Measurements from ENCODE around the gene R3HDM4.
"Not testable (repeated sequence)": the region's sequence is repeated elsewhere in the genome, so short reads cannot be mapped to it uniquely, and the experiment has no call there.

The R3HDM4 gene

DNA sequence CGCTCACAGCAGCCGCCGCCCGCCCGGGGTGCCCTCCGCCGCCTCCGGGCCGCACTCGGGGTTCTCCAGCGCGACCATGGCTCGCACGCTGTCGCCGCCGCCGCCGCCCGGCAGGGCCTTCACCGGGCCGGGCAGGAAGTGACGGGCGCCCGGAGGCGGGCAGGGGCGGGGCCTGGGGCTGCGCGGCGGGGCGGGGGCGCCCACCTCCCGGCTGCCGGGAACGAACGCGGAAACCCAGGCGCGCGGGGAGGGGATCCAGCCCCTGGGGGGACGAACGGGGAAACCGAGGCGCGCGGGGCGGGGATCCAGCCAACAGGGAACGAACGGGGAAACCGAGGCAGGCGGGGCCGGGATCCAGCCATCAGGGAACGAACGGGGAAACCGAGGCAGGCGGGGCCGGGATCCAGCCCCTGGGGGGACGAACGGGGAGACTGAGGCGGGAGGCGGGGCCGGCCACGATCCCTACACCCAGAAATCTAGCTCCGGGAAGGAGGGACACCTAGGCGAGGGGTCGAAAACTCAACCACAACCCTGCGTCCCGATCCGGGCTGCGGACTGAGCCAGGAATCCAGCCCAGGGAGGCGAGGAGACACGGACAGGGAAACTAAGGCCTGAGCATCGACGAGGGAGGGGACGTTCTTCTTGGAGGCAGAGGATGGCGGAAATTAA, at the start of gene R3HDM4:
TSS of gene R3HDM4 (minus strand) at position 140 of the 669 bp plus-strand sequence. CDS start at position 78, 62 bp downstream.
- DNase-seq (ENCODE audit: low spot score) = peak; percentile 82

DNA sequence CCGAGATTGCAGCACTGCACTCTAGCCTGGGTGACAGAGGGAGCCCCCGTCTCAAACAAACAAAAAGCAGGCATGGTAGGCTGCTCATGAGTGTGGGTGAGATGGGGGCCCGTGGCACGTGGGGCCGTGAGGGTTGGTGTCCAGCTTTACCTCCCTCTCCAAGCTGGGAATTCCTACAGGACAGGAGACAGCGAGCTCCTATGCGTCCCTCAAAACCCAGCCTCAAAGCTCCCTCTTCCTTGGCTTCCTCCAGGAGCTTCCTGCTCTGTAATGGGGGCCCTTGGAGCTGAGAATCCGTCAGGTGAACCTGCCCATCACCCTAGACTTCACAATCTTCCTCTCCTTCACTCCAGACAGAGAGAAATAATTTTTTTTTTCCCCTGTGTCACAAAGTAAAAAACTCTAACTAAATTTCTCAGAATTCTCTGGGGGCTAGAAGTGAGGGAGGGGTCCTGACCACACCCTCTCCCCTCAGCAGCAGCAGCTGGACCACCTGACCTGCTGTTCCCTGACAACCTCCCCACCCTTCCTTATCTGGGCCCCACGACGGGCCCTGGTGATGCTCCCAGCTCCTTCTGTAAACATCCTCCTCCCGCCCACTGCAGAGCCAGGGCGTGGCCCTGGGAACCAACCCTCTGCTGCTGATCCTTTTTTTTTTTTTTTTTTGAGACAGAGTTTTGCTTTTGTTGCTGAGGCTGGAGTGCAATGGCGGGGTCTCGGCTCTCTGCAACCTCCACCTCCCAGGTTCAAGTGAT, 49.0 kb upstream of the R3HDM4 start:
- no peak for DNase-seq (ENCODE audit: low spot score)

DNA sequence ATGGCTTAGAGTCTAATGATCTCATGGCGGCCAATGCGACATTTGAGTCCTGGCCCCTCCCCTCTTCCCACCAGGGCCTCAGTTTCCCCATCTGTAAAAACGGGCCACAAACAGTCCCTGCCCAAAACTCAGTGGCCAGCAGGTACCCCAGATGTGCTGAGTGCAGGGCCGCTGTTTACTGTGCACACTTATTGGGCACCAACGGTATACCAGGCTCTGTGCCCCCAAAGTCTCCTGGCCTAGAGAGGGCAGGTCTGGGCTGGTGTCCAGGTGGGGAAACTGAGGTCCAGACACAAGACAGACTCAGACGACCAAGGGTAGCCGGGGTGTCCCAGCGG, 47.6 kb upstream of the R3HDM4 start:
- DNase-seq (ENCODE audit: low spot score) = no peak

DNA sequence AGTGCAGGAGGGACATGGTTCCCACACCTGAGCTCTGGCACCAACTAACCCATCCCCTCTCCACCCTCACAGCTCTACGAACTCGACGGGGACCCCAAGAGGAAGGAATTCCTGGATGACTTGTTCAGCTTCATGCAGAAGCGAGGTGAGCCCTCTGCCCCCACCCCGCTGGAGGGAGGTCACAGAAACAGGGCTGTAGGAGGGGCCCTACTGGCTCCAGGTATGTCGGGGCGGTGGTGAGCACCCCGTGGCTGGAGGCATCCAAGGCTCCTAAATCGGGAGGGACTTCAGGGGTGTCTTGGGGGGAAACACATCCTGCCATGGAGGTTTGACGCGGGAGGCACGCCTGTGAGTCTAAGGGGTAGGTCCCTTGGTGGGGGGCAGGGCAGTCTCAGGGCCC, 47.0 kb upstream of the R3HDM4 start:
- DNase-seq (ENCODE audit: low spot score) = no peak

DNA sequence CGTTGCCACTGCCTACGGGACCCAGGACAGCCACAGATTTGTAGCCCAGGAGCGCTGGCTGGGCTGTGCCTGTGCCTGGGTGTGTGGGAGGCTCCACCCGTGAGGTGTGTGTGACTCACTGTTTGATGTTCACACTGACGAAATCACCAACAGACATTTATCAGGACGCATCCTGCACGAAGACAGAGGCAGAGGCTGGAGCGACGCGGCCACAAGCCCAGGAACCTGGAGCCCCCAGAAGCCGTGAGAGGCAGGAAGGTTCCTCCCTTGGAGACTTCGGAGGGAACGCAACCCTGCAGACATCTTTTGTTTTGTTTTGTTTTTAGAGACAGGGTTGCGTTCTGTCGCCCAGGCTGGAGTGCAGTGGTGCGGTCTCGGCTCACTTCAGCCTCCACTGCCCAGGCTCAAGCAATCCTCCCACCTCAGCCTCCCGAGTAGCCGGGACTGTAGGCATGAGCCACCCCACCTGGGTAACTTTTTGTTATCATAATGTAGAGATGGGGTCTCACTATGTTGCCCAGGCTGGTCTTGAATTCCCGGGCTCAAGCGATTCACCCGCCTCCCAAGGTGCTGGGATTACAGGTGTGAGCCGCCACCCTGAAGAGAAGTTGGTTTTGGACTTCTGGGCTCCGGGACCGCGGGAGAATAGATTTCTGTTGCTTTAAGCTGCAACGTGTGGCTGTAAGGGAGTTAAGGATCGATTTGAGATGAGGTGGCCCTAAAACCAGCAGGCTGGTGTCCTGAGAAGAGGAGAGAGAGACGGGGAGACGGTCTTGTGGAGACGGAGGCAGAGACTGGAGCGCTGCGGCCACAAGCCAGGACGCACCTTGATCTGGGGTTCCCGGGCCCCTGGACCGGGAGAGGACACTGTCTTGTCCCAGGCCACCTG, 46.2 kb upstream of the R3HDM4 start:
- DNase-seq (ENCODE audit: low spot score) = no peak

DNA sequence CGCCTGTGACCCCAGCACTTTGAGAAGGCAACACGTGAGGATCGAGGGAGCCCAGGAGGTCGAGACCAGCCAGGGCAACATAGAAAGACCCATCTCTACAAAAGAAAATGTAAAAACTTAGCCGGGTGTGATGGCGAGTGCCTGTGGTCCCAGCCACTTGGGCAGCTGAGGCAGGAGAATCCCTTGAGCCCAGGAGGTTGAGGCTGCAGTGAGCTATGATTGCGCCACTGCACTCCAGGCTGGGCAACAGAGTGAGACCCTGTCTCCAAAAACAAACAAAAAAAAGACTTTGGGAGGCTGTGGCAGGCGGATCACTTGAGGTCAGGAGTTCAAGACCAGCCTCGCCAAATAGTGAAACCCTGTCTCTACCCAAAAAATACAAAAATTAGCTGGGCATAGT, 44.6 kb upstream of the R3HDM4 start:
- DNase-seq (ENCODE audit: low spot score) = not testable (repeated sequence)

DNA sequence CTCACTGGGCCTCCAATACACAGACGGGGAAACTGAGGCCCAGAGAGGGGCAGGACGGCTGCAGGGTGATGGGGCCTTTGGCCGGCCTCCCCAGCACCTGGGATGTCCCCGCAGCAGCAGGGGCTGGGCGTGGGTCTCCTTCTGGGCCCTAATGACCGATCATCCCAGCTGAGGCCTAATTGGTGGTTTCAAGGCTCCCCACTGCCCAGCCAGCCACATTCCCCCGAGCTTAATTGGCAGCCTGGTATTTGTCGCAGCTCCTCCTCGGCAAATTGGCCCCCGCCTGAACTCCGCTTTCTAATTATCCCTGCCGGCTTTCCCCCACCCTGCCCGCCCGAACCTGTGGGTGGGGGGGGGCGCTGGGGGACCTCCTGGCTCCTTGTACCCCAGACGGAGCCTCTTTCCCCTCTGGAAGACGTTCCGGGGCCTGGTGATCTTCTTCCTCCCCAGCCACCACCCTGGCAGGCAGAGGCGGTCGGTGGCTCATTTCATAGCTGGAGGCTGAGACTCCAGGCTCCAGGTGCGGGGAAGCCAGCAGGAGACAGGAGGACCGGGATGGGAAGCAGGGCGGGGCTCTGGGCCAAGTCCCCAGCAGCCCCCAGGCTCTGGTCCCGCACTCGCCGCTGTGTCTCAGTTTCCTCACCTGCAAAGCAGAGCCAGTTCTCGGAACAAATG, 43.9 kb upstream of the R3HDM4 start:
- DNase-seq (ENCODE audit: low spot score) = no peak

DNA sequence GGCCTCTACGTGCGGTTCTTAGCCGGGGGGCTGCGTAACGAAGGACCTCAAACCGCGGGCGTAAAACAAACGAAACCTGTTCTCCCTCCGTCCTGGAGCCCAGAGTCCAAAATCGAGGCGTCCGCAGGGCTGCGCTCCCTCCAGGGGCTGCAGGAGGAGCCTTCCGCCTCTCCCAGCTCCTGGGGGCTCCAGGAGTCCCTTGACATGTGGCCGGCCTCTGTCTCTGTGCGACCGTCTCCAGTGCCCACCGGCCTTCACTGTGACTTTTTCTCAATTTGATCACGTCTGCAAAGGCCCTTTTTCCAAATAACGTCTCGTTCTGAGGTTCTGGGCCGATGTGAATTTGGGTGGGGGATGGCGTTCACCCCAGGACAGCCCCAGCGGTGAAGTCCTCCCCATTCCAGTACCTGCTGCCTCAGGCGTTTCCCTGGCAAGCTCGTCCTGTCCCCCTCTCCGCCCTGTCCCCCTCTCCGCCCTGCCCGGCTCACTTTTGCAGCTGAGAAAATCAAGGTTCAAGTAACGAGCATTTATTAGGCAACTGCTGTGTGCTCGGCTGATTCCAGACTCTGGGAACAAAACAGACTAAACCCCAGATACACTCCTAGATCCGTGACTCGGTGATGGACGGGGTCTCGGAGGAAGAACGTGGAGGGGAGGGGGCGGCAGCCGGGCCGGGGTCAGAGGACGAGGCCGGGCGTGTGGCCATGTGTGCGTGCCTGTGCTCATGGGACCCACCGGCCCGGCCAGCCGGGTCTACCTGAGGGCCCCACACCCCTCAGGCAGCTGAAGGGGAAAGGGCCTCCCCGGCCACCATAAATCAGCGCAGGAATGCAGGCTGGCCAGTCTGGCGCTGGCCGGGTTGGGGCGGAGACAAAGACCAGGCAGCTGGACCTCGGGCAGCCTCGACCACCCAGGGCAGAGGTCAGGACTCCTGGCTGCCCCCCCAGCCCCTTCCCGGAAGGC, 43.1 kb upstream of the R3HDM4 start:
- no peak for DNase-seq (ENCODE audit: low spot score)

DNA sequence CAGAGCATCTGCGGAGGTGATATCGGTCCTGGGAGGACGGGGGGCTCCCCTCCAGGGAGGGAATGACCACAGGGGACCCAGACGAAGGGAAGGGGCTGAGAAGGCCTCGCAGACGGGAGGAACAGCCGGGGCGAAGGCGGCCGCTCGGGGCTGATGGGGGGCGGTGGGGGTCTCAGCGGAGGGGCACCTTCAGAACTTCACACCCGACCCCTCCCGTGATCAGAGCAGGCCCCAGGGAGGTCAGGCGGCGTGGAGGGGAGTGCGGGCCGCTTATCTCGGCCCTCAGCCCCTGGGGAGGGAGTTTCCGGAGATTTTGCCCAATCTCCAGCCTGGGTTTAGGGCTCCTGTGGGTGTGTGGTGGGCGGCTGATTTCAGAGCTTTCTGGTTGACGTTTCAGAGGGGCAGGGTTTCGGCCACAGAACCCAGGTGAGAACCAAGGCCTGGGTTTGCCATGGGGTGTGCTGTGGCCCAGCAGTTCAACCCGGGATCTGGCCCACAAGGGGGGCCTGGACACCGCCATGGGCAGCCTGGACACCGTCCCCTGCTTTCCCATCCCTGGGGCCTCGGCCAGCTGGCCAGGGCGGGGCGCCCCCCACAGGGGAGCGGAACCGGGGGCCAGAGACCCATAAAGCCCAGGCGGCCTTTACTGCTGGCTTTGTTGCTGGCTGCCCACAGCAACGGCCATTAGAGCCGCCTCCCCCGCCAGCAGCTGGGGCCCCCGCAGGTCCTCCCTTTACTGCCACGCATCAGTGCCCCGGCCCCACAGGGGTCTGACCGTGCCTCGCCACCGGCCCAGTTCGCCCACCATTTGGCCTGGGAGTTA, 41.9 kb upstream of the R3HDM4 start:
- DNase-seq (ENCODE audit: low spot score) = no peak

DNA sequence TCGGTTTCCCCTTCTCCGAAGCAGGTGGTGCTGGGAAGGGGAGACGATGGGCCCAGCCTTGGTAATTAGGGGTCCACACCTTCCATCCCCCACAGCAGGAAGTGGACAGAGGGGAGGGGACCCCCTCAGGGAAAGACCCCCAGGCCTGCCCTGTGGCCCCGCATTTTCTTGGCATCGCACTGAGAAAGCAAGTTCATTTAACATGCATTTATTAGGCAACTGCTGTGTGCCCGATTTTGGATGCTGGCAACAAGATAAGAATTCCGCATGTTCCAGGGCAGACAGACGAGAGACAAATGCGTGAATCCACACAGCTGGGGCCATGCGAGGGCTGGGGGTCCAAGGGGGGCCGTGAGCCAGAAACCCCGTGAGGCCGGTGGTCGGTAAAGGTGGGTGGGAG, 41.3 kb upstream of the R3HDM4 start:
- no peak for DNase-seq (ENCODE audit: low spot score)

DNA sequence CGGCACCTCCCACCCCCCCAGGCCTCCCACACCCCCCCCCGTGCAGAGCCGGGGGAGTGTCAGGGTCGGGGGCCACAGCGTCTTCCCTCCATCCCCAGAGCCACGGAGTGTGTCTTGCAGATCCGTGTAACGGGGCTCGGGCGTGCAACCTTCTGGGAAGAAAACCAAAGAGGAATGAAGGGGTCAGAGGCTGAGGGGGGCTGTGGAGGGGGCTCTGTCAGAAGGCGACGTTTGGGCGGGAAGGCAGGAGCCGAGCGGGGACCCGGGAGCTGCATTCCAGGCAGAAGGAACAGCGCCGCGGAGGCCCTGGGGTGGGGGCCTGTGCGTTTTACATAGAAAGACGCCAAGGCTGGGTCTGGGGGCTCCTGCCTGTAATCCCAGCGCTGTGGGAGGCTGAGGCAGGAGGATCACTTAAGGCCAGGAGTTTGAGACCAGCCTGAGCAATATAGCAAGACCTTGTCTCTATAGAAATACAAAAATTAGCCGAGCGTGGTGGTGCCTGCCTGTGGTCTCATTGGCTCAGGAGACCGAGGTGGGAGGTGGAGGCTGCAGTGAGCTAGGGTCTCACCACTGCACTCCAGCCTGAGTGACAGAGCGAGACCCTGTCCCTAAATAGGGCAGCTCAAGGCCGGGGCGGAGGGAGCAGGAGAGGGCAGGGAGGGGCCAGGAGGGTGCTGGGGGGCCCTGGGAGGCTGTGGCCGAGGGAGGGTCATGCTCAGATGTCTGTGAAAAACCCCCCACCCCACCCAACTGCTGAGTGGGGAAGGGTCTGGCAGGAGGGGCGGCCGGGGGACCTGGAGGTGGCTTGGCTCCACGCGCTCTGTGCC, 40.6 kb upstream of the R3HDM4 start:
- DNase-seq (ENCODE audit: low spot score) = no peak

DNA sequence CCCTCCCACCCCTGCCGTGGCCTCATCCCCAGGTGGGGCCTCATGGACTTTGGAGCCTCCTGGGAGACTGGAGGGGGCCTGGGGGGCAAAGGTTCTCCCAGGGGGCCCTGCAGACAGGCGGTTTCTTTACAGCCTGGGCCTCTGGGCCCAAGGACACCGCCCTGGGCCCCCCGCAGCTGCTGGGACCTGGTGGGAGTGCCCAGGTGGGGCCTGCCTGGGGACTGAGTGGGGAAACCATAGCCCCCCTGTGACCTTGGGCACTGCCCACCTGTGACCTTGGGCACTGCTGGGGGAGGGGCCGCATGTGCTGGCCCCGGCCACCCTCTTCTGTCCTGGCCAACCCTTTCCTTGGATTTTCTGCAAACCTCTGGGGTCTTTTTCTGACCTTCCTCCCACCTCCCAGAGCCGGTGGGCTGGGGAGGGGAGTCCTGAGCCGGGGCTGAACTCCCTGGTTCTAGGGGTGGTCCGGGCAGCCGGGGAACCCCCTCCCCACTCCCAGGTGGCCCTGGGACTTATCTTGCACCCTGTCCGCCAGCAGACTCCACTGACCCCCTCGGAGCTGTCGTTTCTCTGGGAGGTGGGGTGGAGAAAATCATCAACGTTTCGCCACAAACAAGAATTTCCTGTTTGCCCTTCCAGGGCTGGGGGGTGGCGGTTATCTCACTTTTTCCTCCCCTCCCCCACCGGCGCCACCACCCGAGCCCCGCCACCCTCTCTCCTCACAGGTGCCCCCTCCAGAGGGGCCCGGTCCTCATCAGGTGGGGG, 39.8 kb upstream of the R3HDM4 start:
- DNase-seq (ENCODE audit: low spot score) = no peak

DNA sequence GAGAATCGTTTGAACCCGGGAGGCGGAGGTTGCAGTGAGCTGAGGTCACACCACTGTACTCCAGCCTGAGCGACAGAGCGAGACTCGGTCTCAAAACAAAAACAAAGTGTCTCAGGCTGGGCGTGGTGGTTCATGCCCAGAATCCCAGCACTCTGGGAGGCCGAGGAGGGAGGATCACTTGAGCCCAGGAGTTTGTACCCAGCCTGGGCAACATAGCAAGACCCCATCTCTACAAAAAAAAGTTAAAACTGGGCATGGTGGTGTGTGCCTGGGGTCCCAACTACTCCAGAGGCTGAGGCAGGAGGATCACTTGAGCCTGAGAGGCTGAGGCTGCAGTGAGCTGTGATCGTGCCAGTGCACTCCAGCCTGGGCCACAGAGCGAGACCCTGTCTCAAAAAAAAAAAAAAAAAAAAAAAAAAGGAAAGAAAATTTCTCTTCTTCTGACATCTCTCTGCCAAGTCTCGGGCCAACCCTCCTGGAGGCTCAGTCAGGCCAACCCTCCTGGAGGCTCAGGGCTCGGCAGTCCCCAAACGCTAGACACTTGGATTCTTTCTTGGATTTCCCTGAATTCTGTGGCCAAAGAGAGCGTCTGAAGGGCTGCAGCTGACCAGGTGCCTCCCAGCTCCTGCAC, 39.1 kb upstream of the R3HDM4 start:
- DNase-seq (ENCODE audit: low spot score) = no peak

DNA sequence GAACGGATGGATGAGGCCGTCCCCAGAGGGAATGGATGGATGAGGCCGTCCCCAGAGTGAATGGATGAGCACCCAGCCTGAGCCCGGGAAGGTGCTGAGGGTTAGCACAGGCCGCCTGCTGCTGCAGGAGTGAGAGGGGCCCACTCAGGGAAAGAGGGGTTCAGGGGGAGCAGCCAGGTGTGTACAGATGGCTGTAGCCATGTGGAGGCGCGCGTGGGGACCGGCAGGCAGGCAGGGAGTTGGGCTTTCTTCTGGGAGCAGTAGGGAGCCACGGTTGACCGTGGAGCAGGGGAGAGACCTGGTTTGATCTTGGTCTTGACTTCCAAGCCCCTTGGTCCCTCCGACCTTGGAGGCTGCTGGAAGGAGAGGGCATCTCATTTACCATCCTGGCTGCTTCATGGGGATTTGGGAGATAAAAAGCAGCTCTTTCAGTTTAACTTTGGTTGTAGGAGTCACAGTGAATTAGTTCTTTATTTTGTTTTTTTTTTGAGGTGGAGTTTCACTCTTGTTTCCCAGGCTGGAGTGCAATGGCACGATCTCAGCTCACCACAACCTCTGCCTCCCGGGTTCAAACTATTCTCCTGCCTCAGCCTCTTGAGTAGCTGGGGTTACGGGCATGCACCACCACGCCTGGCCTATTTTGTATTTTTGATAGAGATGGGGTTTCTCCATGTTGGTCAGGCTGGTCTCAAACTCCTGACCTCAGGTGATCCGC, 37.5 kb upstream of the R3HDM4 start:
- no peak for DNase-seq (ENCODE audit: low spot score)

DNA sequence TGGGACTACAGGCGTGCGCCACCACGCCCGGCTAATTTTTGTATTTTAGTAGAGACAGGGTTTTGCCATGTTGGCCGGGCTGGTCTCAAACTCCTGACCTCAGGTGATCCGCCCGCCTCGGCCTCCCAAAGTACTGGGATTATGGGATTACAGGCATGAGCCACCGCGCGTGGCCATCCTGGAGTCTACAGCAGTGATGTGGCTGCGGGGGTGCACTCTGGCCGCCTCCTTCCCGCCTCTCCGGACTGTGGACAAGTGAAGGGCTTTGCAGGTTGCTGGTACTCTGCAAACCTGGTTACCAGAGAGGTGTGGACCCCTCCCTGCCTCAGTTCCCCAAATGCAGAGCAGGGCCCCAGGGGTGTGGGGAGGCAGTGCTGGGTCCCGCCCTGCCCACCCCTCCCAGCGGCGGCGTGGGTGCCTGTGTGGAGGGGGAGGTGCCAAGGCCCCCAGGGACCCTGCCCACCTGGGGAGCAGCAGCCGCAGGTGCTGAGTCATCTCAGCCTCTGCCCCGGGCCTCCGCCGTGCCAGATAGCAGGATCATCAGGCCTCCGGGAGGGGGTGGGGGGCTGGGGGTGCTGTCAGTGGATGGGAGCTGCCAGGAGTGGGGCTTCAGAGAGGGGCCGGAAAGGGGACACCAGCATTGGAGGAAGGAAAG, 36.0 kb upstream of the R3HDM4 start:
- DNase-seq (ENCODE audit: low spot score) = no peak

DNA sequence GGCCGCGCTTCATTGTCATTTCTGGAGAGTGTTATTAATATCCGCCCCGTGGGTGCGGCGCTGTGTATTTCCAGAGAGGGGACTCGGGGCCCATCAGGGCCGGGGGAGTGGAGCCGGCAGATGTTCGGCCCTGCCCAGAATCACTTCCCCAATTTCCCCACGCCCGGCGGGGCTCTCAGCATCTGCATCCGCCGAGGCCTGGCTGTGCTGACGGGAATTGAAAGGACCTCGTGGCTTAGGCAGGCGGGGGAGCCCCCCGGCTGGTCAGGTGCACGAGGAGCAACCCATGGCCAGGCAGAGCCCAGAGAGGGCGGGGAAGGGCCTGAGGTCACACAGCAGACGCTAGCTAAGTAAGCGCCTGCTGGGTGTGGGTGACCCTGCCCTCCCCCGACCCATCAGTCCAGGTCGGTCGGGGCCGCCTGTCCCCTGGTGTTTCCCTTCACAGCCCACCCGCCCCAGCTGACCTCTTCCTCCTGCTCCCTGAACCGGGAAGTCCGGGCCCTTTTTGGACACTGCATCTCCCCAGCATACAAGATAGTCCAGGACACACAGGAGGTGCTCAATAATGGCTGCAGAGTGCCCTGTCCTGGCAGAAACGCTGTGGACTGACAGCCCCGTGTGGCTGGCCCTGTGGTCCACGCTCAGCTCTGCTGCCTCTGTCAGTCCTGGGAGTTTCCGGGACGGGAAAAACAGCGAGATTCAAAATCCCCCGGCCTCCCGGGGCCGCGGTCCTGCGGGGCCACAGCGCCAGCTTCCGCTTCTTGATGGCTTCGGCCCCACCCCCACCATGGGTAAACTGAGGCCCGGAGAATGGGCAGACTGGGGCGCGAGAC, 34.9 kb upstream of the R3HDM4 start:
- no peak for DNase-seq (ENCODE audit: low spot score)
